ENCODE measurements around the gene GNAZ. TPM values are rescaled to one million over a fixed set of nuclear protein-coding genes. Genes with fewer than 3 reads are reported as not detected.

The GNAZ gene
- total and polyA plus RNA-seq, 2 experiments from 2014 or later, result 0.24 to 0.65 TPM

DNA sequence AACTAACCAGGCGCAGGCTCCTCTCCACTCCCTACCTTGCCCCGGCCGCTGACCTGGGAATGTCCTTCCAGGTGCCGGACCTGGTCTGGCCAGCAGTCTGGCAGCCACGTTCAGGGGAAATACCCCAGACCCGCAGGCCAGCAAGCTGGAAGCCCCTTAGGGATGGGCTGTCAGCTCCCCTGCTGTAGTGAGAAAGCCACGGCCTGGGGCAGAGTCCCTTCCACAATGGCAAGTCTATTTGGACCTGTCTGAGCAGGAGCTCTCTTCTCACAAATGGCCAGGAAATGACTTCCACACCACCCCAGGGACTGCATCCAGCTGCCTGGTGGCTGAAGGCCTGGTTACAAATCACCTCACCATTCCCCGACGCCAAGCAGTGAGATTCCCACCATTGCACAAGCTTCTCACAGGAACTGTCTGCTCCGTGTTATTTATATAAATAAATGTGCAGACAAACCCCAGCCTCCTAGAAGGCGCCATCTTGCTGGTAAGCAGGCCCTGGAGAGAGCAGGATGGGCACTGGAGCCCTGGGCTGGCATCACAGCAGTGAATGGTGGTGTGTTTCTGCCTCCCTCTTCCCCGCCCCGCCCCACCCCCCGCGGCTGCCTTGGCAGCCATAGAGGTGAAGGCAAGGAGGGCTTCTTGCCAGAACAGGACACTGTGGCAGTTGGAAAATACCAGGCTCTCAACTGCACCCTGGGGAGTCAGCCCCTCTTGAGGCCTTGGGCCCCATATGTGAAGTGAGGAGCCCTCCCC, 47.8 kb downstream of the GNAZ start:
- WGBS, 2 experiments (ENCODE audit: low coverage in 1 of 2, low lambda C conversion rate in 2 of 2, missing lambda C conversion rate in 2 of 2), result 75 to 82% methylated on average over 14 to 15 of the region's 15 CpGs
- H2AFZ ChIP-seq, result no peak overlapping the region

DNA sequence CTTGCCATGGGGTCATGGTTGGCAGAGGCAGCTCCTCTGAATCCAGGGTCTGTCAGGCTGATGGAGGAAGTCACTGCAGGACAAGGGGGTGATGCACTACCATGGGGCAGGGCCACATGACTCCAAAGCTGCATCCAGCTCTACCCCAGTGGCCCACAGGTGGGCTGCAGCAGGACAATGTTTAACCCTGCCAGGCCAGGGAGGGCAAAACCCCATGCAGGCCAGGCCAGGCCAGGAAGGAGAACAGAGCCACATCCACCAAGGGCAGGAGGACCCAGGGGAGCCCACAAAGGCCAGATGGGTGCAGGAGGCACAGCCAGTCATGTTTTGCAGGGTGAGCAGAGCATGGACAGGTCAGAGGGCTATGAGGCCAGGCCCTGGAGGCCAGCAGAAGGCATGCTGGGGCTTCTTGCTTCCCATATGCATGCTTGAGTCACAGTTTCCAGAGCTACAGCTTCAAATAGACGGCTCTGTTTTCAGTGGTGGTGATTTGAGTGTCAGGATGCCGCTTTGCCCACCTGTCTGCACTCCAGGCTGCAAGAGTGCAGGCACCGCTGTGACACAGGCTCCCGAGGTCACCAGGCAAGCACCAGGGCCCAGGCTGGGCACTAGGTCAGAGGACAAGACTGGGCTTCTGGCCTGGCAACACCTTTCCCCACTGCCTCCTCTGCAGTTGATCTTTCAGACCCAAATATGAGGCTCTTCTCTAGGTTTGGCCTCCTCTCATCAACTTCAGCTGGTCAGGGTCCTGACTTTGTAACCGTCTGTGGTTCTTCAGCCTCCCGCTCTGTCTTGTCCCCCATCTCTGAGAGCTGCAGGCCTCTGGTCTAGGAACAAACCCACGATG, 48.6 kb downstream of the GNAZ start:
- Histone ChIP-seq H3K9me2 (ENCODE audit: insufficient read depth) (no peaks in the 10 kb centered on the region), H3K4me1 (ENCODE audit: insufficient read depth) (no peaks in the 10 kb centered on the region), H3K4me2 (ENCODE audit: unreplicated experiment) (no peak overlapping the region), H3K9me3 (ENCODE audit: low read depth) (no peaks in the 10 kb centered on the region), H3K27ac (no peak overlapping the region), H3K4me3 (no peak overlapping the region), H3K9ac (no peak overlapping the region), H3K36me3 (ENCODE audit: low read depth) (no peaks in the 10 kb centered on the region), H3F3A (ENCODE audit: insufficient read depth) (no peaks in the 10 kb centered on the region), H2AFZ (no peak overlapping the region; the same call in 1 of the 2 replicates), H4K20me1 (ENCODE audit: insufficient read depth) (no peaks in the 10 kb centered on the region), H3K79me2 (ENCODE audit: insufficient read depth) (no peaks in the 10 kb centered on the region), H3K27me3 (replicated peaks; ENCODE audit: insufficient read depth) (no peaks in the 10 kb centered on the region; the same call in 1 of the 2 replicates)
- DNase-seq, result no peak
- 73 to 80% methylated on average over 7 of the region's 7 CpGs for WGBS, 2 experiments (ENCODE audit: low coverage in 1 of 2, low lambda C conversion rate in 2 of 2, missing lambda C conversion rate in 2 of 2)
- in situ Hi-C loops (cut with MboI), result no loop called here
- TF ChIP-seq EZH2 (IDR thresholded peaks at IDR 0.05; ENCODE audit: insufficient read depth, poor library complexity, severe bottlenecking), result no peak
- no peak for TF ChIP-seq EZH2phosphoT487 (IDR thresholded peaks at IDR 0.05; ENCODE audit: insufficient read depth, low read depth)

More for the DNA sequence above, 47.8 kb downstream of the GNAZ start:
- no peaks in the 10 kb centered on the region for H3K79me2 ChIP-seq (ENCODE audit: insufficient read depth)
- H3K27ac ChIP-seq, result no peak overlapping the region
- H3K4me3 ChIP-seq, result no peak overlapping the region
- H3K9me2 ChIP-seq (ENCODE audit: insufficient read depth), result no peaks in the 10 kb centered on the region
- no peaks in the 10 kb centered on the region for H3K36me3 ChIP-seq (ENCODE audit: low read depth)
- H3K9me3 ChIP-seq (ENCODE audit: low read depth), result no peaks in the 10 kb centered on the region
- H3K4me2 ChIP-seq (ENCODE audit: unreplicated experiment), result no peak overlapping the region
- in situ Hi-C loops (cut with MboI), result no loop called here
- H3K4me1 ChIP-seq (ENCODE audit: insufficient read depth), result no peaks in the 10 kb centered on the region
- no peaks in the 10 kb centered on the region for H3F3A ChIP-seq (ENCODE audit: insufficient read depth)
- H3K27me3 ChIP-seq (replicated peaks; ENCODE audit: insufficient read depth), result no peaks in the 10 kb centered on the region; the same call in 1 of the 2 replicates
- TF ChIP-seq EZH2phosphoT487 (IDR thresholded peaks at IDR 0.05; ENCODE audit: insufficient read depth, low read depth) (no peak), EZH2 (IDR thresholded peaks at IDR 0.05; ENCODE audit: insufficient read depth, poor library complexity, severe bottlenecking) (no peak)
- DNase-seq, result no peak
- H4K20me1 ChIP-seq (ENCODE audit: insufficient read depth), result no peaks in the 10 kb centered on the region
- H3K9ac ChIP-seq, result no peak overlapping the region

DNA sequence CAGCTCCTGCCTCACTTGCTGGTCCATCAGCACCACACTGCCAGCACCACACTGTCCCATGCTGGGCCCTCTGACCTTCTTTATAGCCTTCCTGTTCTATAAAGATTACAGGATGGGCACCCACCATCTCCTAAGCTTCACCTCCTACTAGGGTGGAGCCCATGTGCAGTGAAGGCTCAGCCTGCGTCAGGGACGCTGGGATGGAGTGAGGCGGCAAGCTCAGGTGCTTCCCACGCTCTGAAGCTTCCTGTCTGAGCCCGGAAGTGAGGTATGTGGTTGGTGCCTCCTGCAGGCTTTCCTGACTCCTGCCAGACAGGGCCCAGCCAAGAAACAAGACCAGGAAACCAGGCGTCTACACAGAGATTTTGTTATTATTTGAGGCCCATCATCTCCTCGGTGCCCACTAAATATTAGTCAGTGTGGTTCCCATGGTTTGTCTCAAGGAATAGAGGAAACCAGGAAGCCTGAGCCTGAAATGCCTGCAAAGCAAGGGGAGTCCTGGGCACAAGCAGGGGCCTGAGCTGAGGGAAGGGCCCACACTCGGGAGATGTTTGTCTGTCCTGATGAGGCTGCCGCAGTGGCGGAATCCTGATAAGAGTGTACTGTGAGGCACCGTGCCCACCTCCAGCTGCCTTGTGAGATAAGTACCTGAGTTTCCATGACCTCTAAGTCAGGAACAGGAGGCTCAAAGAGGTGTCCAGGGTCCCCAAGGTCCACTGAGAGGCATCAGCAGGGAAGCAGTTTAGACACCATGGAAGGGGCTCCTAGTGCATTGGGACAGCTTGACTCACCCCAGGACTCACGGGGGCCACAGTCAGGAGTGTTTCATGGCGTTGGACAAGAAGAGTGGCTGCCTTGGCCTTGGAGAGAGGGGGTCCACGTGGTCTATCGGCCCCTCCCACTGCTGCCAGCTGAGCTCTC, 49.4 kb downstream of the GNAZ start:
- in situ Hi-C loops (cut with MboI), result no loop called here
- 69 to 70% methylated on average over 15 of the region's 15 CpGs for whole genome bisulfite sequencing, 2 experiments (ENCODE audit: low coverage in 1 of 2, low lambda C conversion rate in 2 of 2, missing lambda C conversion rate in 2 of 2)
- H3K9me3 ChIP-seq (ENCODE audit: low read depth), result no peaks in the 10 kb centered on the region
- H3K4me3 ChIP-seq, result no peak overlapping the region
- H3K9ac ChIP-seq, result no peak overlapping the region
- H3K79me2 ChIP-seq (ENCODE audit: insufficient read depth), result no peaks in the 10 kb centered on the region
- no peaks in the 10 kb centered on the region for H3K9me2 ChIP-seq (ENCODE audit: insufficient read depth)
- H3K27me3 ChIP-seq (replicated peaks; ENCODE audit: insufficient read depth), result peaks cover 5% of the 10 kb centered on the region; the same call in 1 of the 2 replicates
- H3K36me3 ChIP-seq (ENCODE audit: low read depth), result no peaks in the 10 kb centered on the region
- no peak overlapping the region for H3K27ac ChIP-seq
- H2AFZ ChIP-seq, result no peak overlapping the region; the same call in 1 of the 2 replicates
- no peaks in the 10 kb centered on the region for H3F3A ChIP-seq (ENCODE audit: insufficient read depth)
- TF ChIP-seq EZH2 (IDR thresholded peaks at IDR 0.05; ENCODE audit: insufficient read depth, poor library complexity, severe bottlenecking) (no peak), EZH2phosphoT487 (IDR thresholded peaks at IDR 0.05; ENCODE audit: insufficient read depth, low read depth) (no peak)
- no peak overlapping the region for H3K4me2 ChIP-seq (ENCODE audit: unreplicated experiment)
- DNase-seq, result no peak
- H3K4me1 ChIP-seq (ENCODE audit: insufficient read depth), result no peaks in the 10 kb centered on the region
- H4K20me1 ChIP-seq (ENCODE audit: insufficient read depth), result no peaks in the 10 kb centered on the region
